Measurements from ENCODE around the gene LILRB5. TPM values are rescaled to one million over a fixed set of nuclear protein-coding genes. Genes with fewer than 3 reads are reported as not detected.

The LILRB5 gene
- total and polyA plus RNA-seq, 2 donors from 2014 or later: 1.1 to 5.9 TPM

DNA sequence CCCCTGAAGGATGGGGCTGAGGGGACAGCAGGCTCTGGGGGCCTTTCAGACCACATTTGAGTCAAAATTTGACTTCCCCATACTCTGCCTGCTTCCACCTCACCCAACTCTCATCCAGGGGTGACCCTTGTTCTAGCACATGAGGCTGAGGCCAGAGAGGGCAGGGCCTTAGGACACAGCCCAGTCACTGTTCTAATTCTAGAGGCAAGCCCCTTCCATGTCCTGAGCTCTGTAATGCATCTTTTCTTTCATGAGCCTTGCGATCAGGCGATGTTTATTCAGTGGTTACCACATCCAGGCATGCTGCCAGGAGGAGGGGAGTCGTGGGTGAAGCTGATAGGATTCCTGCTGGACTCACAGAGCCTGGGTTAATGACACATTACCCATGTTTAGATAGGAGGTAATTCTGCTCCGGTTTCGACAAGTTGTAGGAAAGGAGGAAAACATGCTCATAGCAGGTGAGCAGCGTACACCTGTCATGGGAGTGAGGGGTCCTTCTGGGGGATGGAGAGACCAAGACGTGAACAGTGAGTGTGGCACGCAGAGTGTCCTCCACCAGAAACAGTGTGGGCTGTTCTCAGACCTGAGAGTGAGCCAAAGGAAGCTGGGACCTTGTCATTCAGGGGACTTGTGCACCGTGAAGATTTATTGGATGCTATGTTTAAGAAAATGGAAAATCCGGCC lies 47.1 kb downstream of the LILRB5 start:
- Histone ChIP-seq H3K9me3 (ENCODE audit: control insufficient read depth in 2 of 3, insufficient read depth in 1 of 3, low read length in 3 of 3) (no peaks in the 10 kb centered on the region), H3K36me3 (ENCODE audit: control insufficient read depth in 2 of 3, insufficient read depth in 3 of 3, low read length in 3 of 3) (peaks cover 4 to 35% (median 21%) of the 10 kb centered on the region in 3 donors), H3K27me3 (ENCODE audit: control insufficient read depth, insufficient read depth, low read length) (no peaks in the 10 kb centered on the region), H3K9ac (ENCODE audit: low read length in 3 of 3) (peak overlapping the region in 1 of 3 donors; percentile 44), H3K27ac (ENCODE audit: low read depth in 2 of 2, low read length in 2 of 2) (peak overlapping the region; percentile 87 to 93), H3K4me1 (ENCODE audit: control insufficient read depth in 2 of 3, insufficient read depth in 2 of 3, low read depth in 1 of 3, low read length in 3 of 3) (peaks cover 6 to 30% (median 19%) of the 10 kb centered on the region in 3 donors), H3K4me3 (ENCODE audit: low read length in 3 of 3) (no peak overlapping the region)
- DNase-seq (peak; percentile 76 to 96 (median 92)), FAIRE-seq (peak; percentile 6)
- intact Hi-C loops (cut with DNase I): no loop called here
- TF ChIP-seq, protein P1, sequence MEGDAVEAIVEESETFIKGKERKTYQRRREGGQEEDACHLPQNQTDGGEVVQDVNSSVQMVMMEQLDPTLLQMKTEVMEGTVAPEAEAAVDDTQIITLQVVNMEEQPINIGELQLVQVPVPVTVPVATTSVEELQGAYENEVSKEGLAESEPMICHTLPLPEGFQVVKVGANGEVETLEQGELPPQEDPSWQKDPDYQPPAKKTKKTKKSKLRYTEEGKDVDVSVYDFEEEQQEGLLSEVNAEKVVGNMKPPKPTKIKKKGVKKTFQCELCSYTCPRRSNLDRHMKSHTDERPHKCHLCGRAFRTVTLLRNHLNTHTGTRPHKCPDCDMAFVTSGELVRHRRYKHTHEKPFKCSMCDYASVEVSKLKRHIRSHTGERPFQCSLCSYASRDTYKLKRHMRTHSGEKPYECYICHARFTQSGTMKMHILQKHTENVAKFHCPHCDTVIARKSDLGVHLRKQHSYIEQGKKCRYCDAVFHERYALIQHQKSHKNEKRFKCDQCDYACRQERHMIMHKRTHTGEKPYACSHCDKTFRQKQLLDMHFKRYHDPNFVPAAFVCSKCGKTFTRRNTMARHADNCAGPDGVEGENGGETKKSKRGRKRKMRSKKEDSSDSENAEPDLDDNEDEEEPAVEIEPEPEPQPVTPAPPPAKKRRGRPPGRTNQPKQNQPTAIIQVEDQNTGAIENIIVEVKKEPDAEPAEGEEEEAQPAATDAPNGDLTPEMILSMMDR (IDR thresholded peaks at IDR 0.05; ENCODE audit: borderline replicate concordance, extremely low read depth, insufficient read depth): no peak

DNA sequence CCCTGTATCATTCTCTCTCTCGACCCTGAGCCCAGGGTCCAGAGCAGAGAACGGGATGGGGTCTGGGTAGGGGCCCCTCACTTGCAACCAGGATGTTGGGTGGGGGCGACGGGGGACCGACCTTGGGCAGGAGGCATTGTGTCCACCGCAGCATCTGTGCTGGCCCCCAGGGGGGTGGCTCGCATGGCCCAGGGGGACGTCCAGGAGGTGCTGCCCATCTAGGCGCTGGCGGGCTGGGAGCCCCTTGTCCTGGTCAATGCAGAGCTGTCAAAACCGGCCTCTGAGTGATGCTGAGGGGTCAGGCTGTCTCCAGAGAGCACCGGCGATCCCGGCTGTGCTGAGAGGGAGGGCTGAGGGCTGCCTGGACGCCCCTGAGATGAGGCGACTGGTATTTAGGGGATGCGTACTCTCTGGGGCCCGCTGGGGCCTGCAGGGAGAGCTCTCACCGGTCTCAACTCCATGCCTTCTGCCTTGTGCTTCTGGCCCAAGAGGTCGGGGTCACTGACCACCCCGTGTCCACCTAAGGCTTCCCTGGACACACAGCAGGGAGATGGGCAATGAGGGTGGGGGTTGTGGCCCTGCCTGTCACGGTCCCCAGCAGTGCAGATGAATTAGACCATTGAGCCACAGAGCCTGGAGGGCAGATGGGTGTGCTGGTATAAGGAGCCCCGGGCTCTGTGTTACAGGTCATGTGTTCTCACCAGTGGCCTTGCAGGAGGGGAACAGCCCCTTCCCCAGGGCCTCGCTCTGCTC lies 47.8 kb downstream of the LILRB5 start:
- Histone ChIP-seq H3K4me1 (ENCODE audit: control insufficient read depth in 2 of 3, insufficient read depth in 2 of 3, low read depth in 1 of 3, low read length in 3 of 3) (peaks cover 6 to 34% (median 24%) of the 10 kb centered on the region in 3 donors), H3K4me3 (ENCODE audit: low read length in 3 of 3) (no peak overlapping the region), H3K27ac (ENCODE audit: low read depth in 2 of 2, low read length in 2 of 2) (peak overlapping the region; percentile 87 to 93), H3K36me3 (ENCODE audit: control insufficient read depth in 2 of 3, insufficient read depth in 3 of 3, low read length in 3 of 3) (peaks cover 6 to 42% (median 27%) of the 10 kb centered on the region in 3 donors), H3K9me3 (ENCODE audit: control insufficient read depth in 2 of 3, insufficient read depth in 1 of 3, low read length in 3 of 3) (no peaks in the 10 kb centered on the region), H3K27me3 (ENCODE audit: control insufficient read depth, insufficient read depth, low read length) (no peaks in the 10 kb centered on the region), H3K9ac (ENCODE audit: low read length in 3 of 3) (peak overlapping the region in 1 of 3 donors; percentile 44)
- intact Hi-C loops (cut with DNase I): no loop called here
- no peak for FAIRE-seq
- TF ChIP-seq, protein P1 (IDR thresholded peaks at IDR 0.05; ENCODE audit: borderline replicate concordance, extremely low read depth, insufficient read depth): no peak
- DNase-seq: peak in 3 of 5 donors; percentile 10 to 83 (median 64)

DNA sequence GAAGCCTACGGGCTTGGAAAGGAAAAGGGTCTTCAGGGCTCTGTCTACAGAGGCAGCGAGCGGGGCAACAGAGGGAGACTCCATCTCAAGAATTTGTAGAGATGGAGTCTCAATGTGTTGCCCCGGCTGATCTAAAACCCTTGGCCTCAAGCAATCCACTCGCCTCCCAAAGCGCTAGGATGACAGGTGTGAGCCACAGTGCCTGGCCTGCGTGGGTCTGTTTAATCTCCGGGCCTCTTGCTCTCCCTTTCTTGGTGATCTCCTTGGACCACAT lies 48.4 kb downstream of the LILRB5 start:
- intact Hi-C loops (cut with DNase I): no loop called here
- peaks cover 6 to 42% (median 27%) of the 10 kb centered on the region in 3 donors for H3K36me3 ChIP-seq (ENCODE audit: control insufficient read depth in 2 of 3, insufficient read depth in 3 of 3, low read length in 3 of 3)
- H3K27ac ChIP-seq (ENCODE audit: low read depth in 2 of 2, low read length in 2 of 2): peak overlapping the region; percentile 87 to 93
- no peak overlapping the region for H3K4me3 ChIP-seq (ENCODE audit: low read length in 3 of 3)
- peaks cover 6 to 34% (median 24%) of the 10 kb centered on the region in 3 donors for H3K4me1 ChIP-seq (ENCODE audit: control insufficient read depth in 2 of 3, insufficient read depth in 2 of 3, low read depth in 1 of 3, low read length in 3 of 3)
- DNase-seq (no peak), FAIRE-seq (no peak)
- TF ChIP-seq, protein P1 (IDR thresholded peaks at IDR 0.05; ENCODE audit: borderline replicate concordance, extremely low read depth, insufficient read depth): no peak
- no peak overlapping the region for H3K9ac ChIP-seq (ENCODE audit: low read length in 3 of 3)
- H3K9me3 ChIP-seq (ENCODE audit: control insufficient read depth in 2 of 3, insufficient read depth in 1 of 3, low read length in 3 of 3): no peaks in the 10 kb centered on the region
- no peaks in the 10 kb centered on the region for H3K27me3 ChIP-seq (ENCODE audit: control insufficient read depth, insufficient read depth, low read length)

Measured in kidney (tissue), 14 donors.